Right ventricle myocardium inferior (tissue), 1 donor: ENCODE data around the gene MDH1. TPM values are rescaled to one million over a fixed set of nuclear protein-coding genes. Genes with fewer than 3 reads are reported as not detected.
"Not testable (repeated sequence)": the region's sequence is repeated elsewhere in the genome, so short reads cannot be mapped to it uniquely, and the experiment has no call there.

Source experiments
- ATAC-seq: fragments of 200-7000 bp; cut with Tn5 transposase; one replicate; pipeline ENCODE4 v1.9.1; 2020; ENCODE audit warnings: mild to moderate bottlenecking, moderate library complexity
- DNase-seq: peaks from one replicate; pipeline ENCODE4 v3.0.0; 2021; ENCODE audit errors: missing footprints
- intact Hi-C: fragments of 100-400 bp; cut with DNase I; formaldehyde crosslinking; loops from one replicate; pipeline ENCODE4 v1.11.0; 2022
- total RNA-seq: library from RNA; stranded (reverse); fragmentation: NEBNext Ultra II Directional; extraction: Animal tissue kit (Norgen Biotek cat#: 25700); gene quantifications from one replicate; pipeline ENCODE4 v1.2.1, GENCODE V29; 2021
- donor health status: DM: no; HTN: yes; CAD: no; lungs with severe emphysema.

MDH1 gene
- total RNA-seq, 1 donor from 2014 or later, result 1,383 TPM

- ATAC-seq, result no peak
- no peak for DNase-seq
- intact Hi-C loops, result no loop called here
These were observed 28.6 kb downstream of the MDH1 start for GRCh38 chr2:63617366-63617765.

- no peak for DNase-seq
- no peak for ATAC-seq
- intact Hi-C loops, result no loop called here
These were observed 30.6 kb downstream of the MDH1 start for GRCh38 chr2:63619328-63619727.

- intact Hi-C loops, result no loop called here
- DNase-seq, result no peak
- no peak for ATAC-seq
These were observed 34.0 kb downstream of the MDH1 start for GRCh38 chr2:63622751-63623150.

- ATAC-seq, intact Hi-C loops, DNase-seq: not testable (repeated sequence)
These were observed 35.0 kb downstream of the MDH1 start for GRCh38 chr2:63623763-63624162.

- DNase-seq (no peak), ATAC-seq (no peak)
- intact Hi-C loops, result no loop called here
These were observed 39.1 kb downstream of the MDH1 start for GRCh38 chr2:63627866-63628265.

GRCh38 chr2:63628403-63628942 is 39.7 kb downstream of the MDH1 start:
- intact Hi-C loops, result no loop called here
- ATAC-seq, result no peak
- no peak for DNase-seq

- intact Hi-C loops, result no loop called here
- no peak for DNase-seq
- ATAC-seq, result no peak
These were observed 42.7 kb downstream of the MDH1 start for GRCh38 chr2:63631501-63631900.

GRCh38 chr2:63632382-63632781 is 43.6 kb downstream of the MDH1 start:
- intact Hi-C loops, result no loop called here
- ATAC-seq, result no peak
- no peak for DNase-seq

GRCh38 chr2:63639344-63639743 is 50.6 kb downstream of the MDH1 start:
- intact Hi-C loops, result no loop called here
- ATAC-seq (no peak), DNase-seq (no peak)

GRCh38 chr2:63642946-63643345 is 54.2 kb downstream of the MDH1 start:
- intact Hi-C loops, result no loop called here
- DNase-seq, result no peak
- no peak for ATAC-seq

- intact Hi-C loops, result no loop called here
- DNase-seq (no peak), ATAC-seq (no peak)
These were observed 54.7 kb downstream of the MDH1 start for GRCh38 chr2:63643486-63643885.

- ATAC-seq (no peak), DNase-seq (no peak)
- intact Hi-C loops, result no loop called here
These were observed 59.9 kb downstream of the MDH1 start for GRCh38 chr2:63648632-63649031.

GRCh38 chr2:63649829-63650228 is 61.1 kb downstream of the MDH1 start:
- ATAC-seq (no peak), DNase-seq (no peak)
- intact Hi-C loops, result no loop called here

- DNase-seq (no peak), ATAC-seq (no peak)
- intact Hi-C loops, result no loop called here
These were observed 62.0 kb downstream of the MDH1 start for GRCh38 chr2:63650756-63651155.

- ATAC-seq (no peak), DNase-seq (no peak)
- intact Hi-C loops, result no loop called here
These were observed 62.6 kb downstream of the MDH1 start for GRCh38 chr2:63651356-63651755.

GRCh38 chr2:63651861-63652651 is 63.3 kb downstream of the MDH1 start:
- ATAC-seq, result no peak
- intact Hi-C loops, result no loop called here
- DNase-seq, result no peak

- no peak for DNase-seq
These were observed 63.9 kb downstream of the MDH1 start for GRCh38 chr2:63652652-63652985.

GRCh38 chr2:63654959-63655358 is 66.2 kb downstream of the MDH1 start:
- intact Hi-C loops, result no loop called here
- no peak for ATAC-seq
- DNase-seq, result no peak

More at GRCh38 chr2:63652652-63652985, 63.9 kb downstream of the MDH1 start:
- intact Hi-C loops, result no loop called here
- no peak for ATAC-seq
